Liver (tissue), 3 donors: ENCODE measurements around the gene HOMER1.

Experiments used
- ATF3 ChIP-seq: IDR thresholded peaks from 2 replicates; pipeline ENCODE4 v1.6.1; 2016; ENCODE audit warnings: antibody characterized with exemption
- GABPA ChIP-seq, 2 donors: IDR thresholded peaks in 1 of 2; conservative IDR thresholded peaks in 1 of 2; 2 replicates each; pipeline ENCODE4 v1.6.1; 2016; ENCODE audit warnings: antibody characterized with exemption in 2 of 2, mild to moderate bottlenecking in 1 of 2, moderate library complexity in 1 of 2
- JUND ChIP-seq, 2 donors: IDR thresholded peaks; 2 replicates each; pipeline ENCODE4 v1.6.1; 2016; ENCODE audit warnings: antibody characterized with exemption in 2 of 2
- MAX ChIP-seq: IDR thresholded peaks from 2 replicates; pipeline ENCODE4 v1.6.1; 2016; ENCODE audit warnings: antibody characterized with exemption
- RAD21 ChIP-seq, 2 donors: IDR thresholded peaks; 2 replicates each; pipeline ENCODE4 v1.6.1; 2016; ENCODE audit warnings: antibody characterized with exemption in 2 of 2, mild to moderate bottlenecking in 2 of 2
- RXRA ChIP-seq, 2 donors: IDR thresholded peaks; 2 replicates each; pipeline ENCODE4 v1.6.1; 2017 to 2018; ENCODE audit warnings: antibody characterized with exemption in 2 of 2, mild to moderate bottlenecking in 1 of 2
- YY1 ChIP-seq: IDR thresholded peaks from 2 replicates; pipeline ENCODE4 v1.6.1; 2016; ENCODE audit warnings: antibody characterized with exemption, mild to moderate bottlenecking
- ZBTB33 ChIP-seq: IDR thresholded peaks from 2 replicates; pipeline ENCODE4 v1.6.1; 2016; ENCODE audit warnings: antibody characterized with exemption
- TF ChIP-seq, protein P1 (sequence below): fragments of 150-350 bp; IDR thresholded peaks from 2 replicates; pipeline ENCODE4 v1.5.1; 2017; ENCODE audit warnings: improper control_type of control experiment, low read depth, low read length; ENCODE audit not compliant: missing input control
- TF ChIP-seq, protein P2 (sequence below): IDR thresholded peaks from 2 replicates; pipeline ENCODE4 v1.6.1; 2016; ENCODE audit warnings: antibody characterized with exemption, mild to moderate bottlenecking
- donor health status: healthy.
- donor health status: healthy.

GRCh38 chr5:79475152-79475466 lies 38.8 kb downstream of the HOMER1 start:
- TF ChIP-seq, protein P1, sequence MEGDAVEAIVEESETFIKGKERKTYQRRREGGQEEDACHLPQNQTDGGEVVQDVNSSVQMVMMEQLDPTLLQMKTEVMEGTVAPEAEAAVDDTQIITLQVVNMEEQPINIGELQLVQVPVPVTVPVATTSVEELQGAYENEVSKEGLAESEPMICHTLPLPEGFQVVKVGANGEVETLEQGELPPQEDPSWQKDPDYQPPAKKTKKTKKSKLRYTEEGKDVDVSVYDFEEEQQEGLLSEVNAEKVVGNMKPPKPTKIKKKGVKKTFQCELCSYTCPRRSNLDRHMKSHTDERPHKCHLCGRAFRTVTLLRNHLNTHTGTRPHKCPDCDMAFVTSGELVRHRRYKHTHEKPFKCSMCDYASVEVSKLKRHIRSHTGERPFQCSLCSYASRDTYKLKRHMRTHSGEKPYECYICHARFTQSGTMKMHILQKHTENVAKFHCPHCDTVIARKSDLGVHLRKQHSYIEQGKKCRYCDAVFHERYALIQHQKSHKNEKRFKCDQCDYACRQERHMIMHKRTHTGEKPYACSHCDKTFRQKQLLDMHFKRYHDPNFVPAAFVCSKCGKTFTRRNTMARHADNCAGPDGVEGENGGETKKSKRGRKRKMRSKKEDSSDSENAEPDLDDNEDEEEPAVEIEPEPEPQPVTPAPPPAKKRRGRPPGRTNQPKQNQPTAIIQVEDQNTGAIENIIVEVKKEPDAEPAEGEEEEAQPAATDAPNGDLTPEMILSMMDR = no peak
- no peak for TF ChIP-seq GABPA (IDR thresholded peaks at IDR 0.05 in 1 of 2, conservative IDR thresholded peaks at IDR 0.05 in 1 of 2)
- no peak for TF ChIP-seq YY1
- TF ChIP-seq ATF3 = no peak
- no peak for TF ChIP-seq MAX
- no peak for TF ChIP-seq RAD21 (IDR thresholded peaks at IDR 0.05)
- TF ChIP-seq, protein P2, sequence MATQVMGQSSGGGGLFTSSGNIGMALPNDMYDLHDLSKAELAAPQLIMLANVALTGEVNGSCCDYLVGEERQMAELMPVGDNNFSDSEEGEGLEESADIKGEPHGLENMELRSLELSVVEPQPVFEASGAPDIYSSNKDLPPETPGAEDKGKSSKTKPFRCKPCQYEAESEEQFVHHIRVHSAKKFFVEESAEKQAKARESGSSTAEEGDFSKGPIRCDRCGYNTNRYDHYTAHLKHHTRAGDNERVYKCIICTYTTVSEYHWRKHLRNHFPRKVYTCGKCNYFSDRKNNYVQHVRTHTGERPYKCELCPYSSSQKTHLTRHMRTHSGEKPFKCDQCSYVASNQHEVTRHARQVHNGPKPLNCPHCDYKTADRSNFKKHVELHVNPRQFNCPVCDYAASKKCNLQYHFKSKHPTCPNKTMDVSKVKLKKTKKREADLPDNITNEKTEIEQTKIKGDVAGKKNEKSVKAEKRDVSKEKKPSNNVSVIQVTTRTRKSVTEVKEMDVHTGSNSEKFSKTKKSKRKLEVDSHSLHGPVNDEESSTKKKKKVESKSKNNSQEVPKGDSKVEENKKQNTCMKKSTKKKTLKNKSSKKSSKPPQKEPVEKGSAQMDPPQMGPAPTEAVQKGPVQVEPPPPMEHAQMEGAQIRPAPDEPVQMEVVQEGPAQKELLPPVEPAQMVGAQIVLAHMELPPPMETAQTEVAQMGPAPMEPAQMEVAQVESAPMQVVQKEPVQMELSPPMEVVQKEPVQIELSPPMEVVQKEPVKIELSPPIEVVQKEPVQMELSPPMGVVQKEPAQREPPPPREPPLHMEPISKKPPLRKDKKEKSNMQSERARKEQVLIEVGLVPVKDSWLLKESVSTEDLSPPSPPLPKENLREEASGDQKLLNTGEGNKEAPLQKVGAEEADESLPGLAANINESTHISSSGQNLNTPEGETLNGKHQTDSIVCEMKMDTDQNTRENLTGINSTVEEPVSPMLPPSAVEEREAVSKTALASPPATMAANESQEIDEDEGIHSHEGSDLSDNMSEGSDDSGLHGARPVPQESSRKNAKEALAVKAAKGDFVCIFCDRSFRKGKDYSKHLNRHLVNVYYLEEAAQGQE = no peak
- TF ChIP-seq JUND (IDR thresholded peaks at IDR 0.05) = no peak
- TF ChIP-seq ZBTB33 = no peak
- no peak for TF ChIP-seq RXRA (IDR thresholded peaks at IDR 0.05)
